HG02642 (cell line): ENCODE results near the gene CMTM8.

Source experiments
- ATAC-seq: cut with Tn5 transposase; IDR thresholded peaks from one replicate; pipeline ENCODE4 v1.9.1; 2021; ENCODE audit warnings: mild to moderate bottlenecking; ENCODE audit not compliant: unreplicated experiment, poor library complexity

The CMTM8 gene

DNA sequence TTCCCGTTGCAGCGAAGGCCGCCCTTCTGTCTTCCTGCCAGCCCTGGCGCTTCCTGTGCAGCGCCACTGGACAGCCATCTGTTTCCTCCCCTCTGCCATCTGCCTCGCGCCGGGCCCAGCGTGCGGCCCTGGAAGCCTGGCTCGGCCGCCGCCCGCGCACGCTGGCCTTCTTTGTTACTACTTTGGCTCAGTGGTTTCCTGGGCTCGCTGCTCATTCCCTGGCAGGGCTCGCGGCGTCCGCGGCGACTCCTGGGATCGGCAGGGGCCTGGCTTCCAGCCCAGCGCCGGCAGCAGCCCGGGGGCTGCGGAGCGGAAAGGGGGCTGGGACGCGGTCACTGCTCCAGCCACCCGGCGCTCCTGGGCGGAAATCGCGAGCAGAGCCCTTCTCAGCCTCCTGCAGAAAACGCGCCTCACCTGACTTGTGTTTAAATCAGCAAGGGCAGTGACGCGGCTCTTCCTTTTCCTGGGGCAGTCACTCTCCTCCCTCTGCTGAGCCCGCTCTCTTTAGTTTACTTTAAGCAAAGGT lies 163.1 kb downstream of the CMTM8 start:
- ATAC-seq, result peak; percentile 75

DNA sequence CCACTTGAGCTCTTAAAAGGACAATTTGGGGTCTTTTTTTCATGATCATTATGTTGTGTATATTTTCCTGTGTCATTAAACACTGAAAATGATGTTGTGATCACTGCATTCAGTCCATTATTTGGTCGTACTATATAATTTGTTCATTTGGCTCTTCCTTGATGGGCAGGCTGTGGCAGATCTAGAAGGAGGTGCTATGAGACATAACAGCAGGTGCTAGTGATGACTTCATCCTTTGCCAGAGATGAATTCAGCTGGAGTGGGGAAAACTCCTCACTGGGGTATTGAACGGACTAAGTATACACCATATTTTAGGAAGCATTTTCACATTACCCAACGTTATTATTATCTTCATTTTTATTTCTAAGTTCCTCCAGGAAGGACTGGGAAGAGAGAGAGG lies 165.2 kb downstream of the CMTM8 start:
- ATAC-seq, result no peak

DNA sequence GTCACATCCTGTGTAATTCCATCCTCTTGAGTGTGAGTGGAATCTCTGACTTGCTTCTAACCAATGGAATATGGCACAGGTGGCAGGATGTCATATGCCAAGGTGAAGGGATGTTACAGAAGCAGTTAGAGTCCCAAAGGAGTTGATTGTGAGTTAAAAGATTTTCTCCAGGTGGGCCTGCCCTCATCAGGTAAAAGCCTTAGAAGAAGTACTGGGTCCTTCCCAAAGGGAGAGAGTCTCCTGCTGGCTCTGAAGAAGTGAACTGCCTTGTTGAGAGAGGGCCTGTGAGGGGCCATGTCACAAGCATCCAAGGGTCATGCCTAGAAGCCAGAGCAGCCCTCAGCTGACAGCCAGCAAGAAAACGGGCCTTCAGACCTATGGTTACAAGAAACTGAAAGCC lies 166.2 kb downstream of the CMTM8 start:
- ATAC-seq, result no peak

DNA sequence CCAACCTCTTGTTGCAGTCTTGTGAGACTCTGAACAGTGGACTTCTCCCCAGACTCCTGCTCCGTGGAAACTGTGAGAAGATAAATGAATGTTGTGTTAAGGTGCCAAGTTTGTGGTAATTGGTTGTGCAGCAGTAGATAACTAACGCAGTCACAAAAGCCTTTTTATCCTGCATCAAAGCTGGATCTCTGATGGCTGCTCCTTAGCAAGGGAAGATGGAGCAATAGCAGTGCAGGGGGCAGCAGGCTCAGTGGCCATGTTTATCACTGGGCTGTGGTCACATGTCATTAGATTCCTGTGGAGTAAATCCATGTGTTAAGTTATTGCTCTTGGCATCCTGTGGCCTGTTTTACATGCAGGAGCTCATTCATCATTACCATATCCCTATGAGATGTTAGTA lies 166.7 kb downstream of the CMTM8 start:
- ATAC-seq, result no peak

DNA sequence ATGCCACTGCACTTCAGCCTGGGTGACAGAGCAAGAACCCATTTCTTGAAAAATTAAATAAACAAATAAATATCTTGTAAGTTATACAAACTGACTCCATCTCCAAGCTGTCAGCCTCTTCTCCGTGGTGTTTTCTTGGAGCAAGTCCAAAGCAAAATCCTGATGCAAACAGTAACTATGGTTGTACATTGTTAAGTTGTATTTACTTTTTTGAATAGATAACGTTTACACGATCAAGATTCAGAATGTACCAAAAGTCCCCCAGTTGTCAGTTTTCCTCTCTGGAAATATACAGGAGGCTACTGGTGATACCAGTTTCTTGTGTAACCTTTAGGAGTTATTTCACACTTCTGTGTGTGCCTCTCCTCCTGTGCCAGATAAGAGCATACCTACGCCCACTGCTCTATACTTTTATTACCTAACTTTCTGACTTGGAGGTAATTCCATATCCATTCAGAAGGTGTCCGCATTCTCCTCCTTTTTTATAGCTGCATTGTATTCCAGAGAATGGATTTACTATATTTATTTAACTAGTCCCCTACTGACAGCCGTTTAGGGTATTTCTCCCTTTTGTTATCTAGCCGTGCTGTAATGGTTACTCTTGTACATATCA lies 167.3 kb downstream of the CMTM8 start:
- ATAC-seq, result no peak

DNA sequence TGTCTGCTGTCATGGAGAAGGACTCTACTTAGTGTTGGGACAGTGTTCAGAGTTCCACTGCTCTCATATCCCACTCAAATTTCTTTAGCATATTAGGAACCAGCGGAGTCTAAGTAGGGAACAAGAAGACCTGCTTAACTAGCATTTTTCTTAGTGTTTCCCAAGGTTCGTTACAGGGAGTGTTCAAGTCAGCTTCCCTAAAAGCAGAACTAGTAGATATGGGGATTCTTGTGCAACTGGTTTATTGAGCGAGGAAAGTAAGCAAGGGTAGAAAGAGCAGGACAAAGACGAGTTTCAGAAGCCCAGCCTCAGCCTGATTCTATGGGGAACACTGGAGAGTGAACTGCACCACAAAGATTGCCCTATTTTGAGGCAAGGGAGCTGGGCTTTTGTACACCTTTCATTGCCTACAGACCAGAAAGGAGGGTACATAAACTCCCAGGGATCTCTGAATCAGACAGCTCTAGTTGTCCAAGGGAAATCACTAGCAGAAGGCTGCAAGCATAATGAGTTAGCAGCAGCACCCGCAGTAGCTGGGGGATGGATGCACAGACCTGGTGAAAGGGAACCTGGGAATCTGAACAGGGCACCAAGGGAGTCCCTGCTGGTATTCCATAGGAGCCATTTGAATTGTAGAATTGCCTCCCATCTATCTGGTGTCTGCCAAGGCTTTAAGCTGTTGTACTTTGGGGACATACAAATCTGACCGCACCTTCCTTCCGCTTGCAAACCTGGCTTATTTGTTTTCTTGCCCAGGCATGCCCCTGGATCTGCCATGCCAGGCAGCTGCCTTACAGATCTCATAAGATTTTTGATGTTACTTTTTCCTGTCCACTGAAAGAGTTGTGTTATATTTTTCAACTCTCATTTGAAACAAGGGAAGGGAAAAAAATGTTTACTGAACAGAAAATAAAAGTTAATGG lies 168.3 kb downstream of the CMTM8 start:
- ATAC-seq, result no peak

DNA sequence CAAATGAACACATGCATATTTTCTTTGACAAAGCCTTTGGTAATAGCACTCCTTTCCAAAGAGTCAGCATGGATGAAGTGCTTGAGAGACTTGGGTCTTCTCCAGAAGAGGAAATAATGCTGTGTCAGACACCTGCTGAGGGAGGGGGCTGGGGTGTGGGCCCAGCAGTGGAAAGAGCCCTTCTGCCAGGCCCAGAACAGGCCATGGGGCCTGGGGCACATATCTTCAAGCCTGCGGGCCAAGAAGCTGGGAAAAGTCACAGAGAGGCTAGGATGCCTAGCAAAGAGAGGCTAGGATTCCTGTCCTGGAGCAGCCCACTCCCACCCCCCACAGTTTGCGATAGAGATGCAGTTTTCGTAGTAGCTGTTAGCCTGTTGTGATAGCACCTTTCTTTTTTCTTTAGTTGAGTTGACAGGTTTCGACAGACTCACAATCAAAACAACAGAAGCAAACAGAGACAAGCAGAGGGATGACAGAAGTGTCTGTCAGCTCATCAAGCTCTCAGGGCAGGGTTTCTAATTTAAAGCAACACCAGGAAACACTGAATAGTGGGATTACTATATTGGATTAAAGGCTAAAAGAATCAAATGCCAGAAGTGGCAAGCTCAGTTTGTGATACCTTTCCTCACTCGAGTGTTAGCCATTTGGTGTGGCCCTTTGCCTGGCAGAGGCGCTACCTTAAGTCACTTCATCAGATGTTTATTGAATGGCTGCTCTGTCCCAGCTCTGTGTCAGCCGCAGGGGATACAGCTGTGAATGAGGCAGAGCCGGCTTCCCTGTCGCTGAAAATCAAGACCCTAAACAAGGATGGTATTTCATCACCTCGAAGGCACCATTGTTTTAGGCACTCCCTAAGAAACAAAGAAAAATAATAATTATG lies 172.1 kb downstream of the CMTM8 start:
- ATAC-seq, result no peak

DNA sequence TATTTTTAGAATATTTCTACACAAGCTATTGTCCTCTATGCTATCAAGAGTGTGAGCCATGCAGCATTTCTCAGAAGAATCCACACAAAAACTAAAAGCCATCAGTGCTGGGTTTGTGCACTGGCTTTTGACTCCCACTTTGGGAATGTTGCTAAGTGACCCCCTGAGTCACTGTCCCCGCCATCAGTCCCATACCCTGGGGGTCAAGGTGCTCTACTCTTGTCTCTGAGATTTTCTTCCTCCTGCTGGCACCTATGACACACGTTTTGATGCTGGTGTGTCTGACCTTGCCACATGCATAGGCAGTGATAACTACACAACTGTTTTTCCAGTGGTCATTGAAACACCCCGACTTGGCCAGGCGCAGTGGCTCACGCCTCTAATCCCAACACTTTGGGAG lies 173.0 kb downstream of the CMTM8 start:
- ATAC-seq, result no peak

DNA sequence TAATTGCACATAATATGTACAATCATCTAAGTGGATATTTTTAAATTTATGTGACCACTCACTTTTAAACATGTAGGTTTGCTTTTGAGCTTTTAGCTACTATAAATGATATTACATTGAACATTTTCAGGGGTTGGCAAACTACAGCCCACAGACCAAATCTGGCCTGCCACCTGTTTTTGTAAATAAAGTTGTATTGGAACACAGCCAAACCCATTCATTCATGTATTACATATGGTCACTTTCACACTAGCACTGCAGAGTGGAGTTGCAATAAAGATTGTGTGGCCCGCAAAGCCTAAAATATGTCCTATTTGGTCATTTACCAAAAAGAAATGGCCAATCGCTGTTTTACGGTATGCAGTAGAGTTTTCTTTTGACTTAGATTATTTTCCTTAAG lies 174.4 kb downstream of the CMTM8 start:
- no peak for ATAC-seq

DNA sequence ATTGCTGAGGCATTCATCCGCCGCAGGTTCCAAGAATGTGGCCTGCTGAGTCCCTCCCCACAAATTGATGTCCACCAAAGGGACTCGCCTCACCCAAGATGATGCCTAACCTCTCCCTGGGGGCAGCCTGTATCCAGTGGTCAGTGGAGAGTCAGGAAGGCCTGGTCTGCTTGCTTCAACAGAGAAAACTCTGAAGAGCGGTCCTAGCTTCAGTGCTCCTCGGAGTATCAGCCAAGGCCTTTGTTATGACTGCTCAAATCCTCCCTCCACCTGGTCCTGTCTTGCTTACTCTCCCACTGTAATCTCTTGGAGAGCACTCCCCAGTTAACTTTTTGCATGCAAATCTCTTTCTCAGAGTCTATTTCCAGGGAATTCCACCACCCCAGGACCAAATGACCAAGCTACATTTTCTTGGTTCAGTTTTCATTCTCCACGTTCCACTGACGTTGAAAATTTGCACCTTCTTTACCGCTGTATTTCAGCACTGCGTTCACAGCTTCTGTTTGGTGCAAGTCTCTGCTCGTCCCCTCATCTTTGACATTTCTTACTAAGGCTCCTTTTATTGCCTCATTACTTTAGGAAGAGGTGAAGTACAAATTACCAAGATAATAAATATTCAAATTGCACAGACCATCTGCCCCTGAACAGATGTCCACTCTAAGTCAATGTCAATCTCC lies 175.5 kb downstream of the CMTM8 start:
- ATAC-seq, result no peak

DNA sequence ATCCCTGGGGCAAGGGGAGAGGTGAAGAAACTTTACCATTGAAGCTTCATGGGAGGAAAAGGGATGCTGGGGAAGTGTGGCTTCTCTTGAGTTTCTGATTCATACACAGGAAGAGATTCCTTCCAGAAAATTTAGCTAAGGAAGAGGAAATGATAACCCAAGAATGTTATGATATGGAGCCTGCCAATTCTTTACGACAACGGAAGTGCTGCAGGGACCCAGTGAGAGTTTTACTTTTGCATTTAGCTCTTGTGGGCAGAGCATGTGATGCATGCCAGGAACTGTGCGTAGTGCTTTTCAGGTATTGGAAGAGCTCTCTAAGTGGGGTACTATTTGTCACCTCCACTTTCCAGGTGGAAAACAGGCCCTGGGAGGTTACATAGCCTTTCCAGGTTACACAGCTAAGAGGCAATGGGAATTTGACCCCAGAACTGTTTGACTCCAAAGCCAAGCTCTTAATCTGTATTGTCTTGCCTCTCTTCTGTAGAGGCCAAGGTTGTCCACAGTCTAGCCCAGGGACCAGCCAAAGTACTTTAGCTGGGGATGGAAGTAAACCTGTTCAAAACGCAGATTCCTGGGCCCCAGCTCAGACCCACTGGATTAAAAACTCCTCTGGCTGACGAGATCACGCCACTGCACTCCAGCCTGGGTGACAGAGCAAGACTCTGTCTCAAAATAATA lies 176.2 kb downstream of the CMTM8 start:
- peak; percentile 58 for ATAC-seq

DNA sequence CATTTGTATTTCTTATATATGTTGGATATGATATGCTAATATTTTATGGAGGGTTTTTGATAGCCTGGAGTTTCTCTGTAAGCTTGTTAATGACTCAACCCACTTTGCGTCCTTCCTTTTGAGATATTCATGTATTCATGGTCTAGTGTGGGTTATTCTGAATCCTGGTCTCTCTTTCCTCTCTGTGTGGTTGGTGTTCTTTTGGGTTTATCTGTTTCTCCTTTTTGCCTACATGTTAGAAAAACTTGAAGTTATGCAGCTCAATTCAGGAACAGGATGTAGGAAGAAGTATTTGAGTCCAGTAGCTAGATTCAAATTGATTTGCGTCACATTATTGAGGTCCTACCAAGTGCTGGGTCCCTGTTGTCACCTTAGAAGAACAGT lies 181.3 kb downstream of the CMTM8 start:
- ATAC-seq, result no peak
